Naive thymus-derived CD4-positive, alpha-beta T cell (primary cell): ENCODE data around the gene RNF150. TPM values are rescaled to one million over a fixed set of nuclear protein-coding genes. Genes with fewer than 3 reads are reported as not detected.

Experiments
- ATAC-seq: fragments of 150-1000 bp; cut with Tn5 transposase; 2 replicates; pipeline ENCODE4 v1.10.0; 2021; ENCODE audit warnings: mild to moderate bottlenecking, moderate library complexity
- CTCF ChIA-PET: fragments of 350-600 bp; sonication (Branson Sonifier 250); formaldehyde crosslinking; loops from one replicate; lab custom pipeline; 2021; ENCODE audit warnings: antibody characterized with exemption; lab: Charles Lee
- POLR2A ChIA-PET: fragments of 350-600 bp; sonication (Branson Sonifier 250); formaldehyde crosslinking; loops from one replicate; lab custom pipeline; 2021; ENCODE audit warnings: antibody characterized with exemption, inconsistent platforms; lab: Charles Lee
- DNase-seq, 9 donors: peaks; one replicate each; pipeline versions ENCODE4 v3.0.0 to v3.0.0-alpha.2; 2020 to 2022; ENCODE audit warnings: mixed read lengths in 1 of 9
- H3K27ac ChIP-seq: one replicate; pipeline ENCODE4 v1.7.0; 2013; ENCODE audit warnings: mild to moderate bottlenecking, low read depth, low read length, moderate library complexity
- H3K27me3 ChIP-seq, 2 donors: one replicate each; pipeline ENCODE4 v1.7.0; 2013; ENCODE audit warnings: low read length in 2 of 2, mild to moderate bottlenecking in 2 of 2, moderate library complexity in 2 of 2; ENCODE audit not compliant: control insufficient read depth in 2 of 2, insufficient read depth in 2 of 2
- H3K36me3 ChIP-seq, 3 experiments: 1 replicate in 2 of 3; 2 replicates in 1 of 3; pipeline ENCODE4 v1.7.0; 2013; ENCODE audit warnings: low read length in 3 of 3, mild to moderate bottlenecking in 3 of 3, moderate library complexity in 1 of 3; ENCODE audit not compliant: insufficient read depth in 3 of 3, control insufficient read depth in 2 of 3
- H3K4me1 ChIP-seq, 2 donors: one replicate each; pipeline ENCODE4 v1.7.0; 2013; ENCODE audit warnings: low read length in 2 of 2, mild to moderate bottlenecking in 2 of 2, moderate library complexity in 1 of 2; ENCODE audit not compliant: control insufficient read depth in 2 of 2, insufficient read depth in 2 of 2
- H3K4me3 ChIP-seq: 2 replicates; pipeline ENCODE4 v1.7.0; 2013; ENCODE audit warnings: mild to moderate bottlenecking, low read length
- H3K9me3 ChIP-seq, 3 experiments: 1 replicate in 2 of 3; 2 replicates in 1 of 3; pipeline ENCODE4 v1.7.0; 2013; ENCODE audit warnings: low read length in 3 of 3; ENCODE audit not compliant: control insufficient read depth in 2 of 3
- H3K27ac Mint-ChIP-seq, 9 donors: one replicate each; pipeline ENCODE4 v1.8.0; 2020 to 2022; ENCODE audit warnings: mixed read lengths in 9 of 9, mild to moderate bottlenecking in 8 of 9, moderate library complexity in 5 of 9, inconsistent platforms in 2 of 9
- H3K27me3 Mint-ChIP-seq, 5 donors: one replicate each; pipeline ENCODE4 v1.8.0; 2021 to 2022; ENCODE audit warnings: mixed read lengths in 5 of 5, mild to moderate bottlenecking in 1 of 5
- H3K36me3 Mint-ChIP-seq, 5 donors: one replicate each; pipeline ENCODE4 v1.8.0; 2020 to 2022; ENCODE audit warnings: mixed read lengths in 5 of 5, mild to moderate bottlenecking in 3 of 5, inconsistent platforms in 1 of 5
- H3K4me1 Mint-ChIP-seq, 7 donors: one replicate each; pipeline ENCODE4 v1.8.0; 2020 to 2022; ENCODE audit warnings: mixed read lengths in 7 of 7, mild to moderate bottlenecking in 3 of 7, inconsistent platforms in 1 of 7
- H3K4me3 Mint-ChIP-seq, 10 donors: one replicate each; pipeline ENCODE4 v1.8.0; 2020 to 2022; ENCODE audit warnings: mild to moderate bottlenecking in 10 of 10, mixed read lengths in 10 of 10, moderate library complexity in 6 of 10, inconsistent platforms in 2 of 10
- H3K9me3 Mint-ChIP-seq, 11 donors: one replicate each; pipeline ENCODE4 v1.8.0; 2020 to 2022; ENCODE audit warnings: mixed read lengths in 11 of 11, mild to moderate bottlenecking in 4 of 11, inconsistent platforms in 1 of 11, moderate library complexity in 1 of 11
- intact Hi-C, 2 donors: fragments of 100-400 bp; cut with micrococcal nuclease; formaldehyde crosslinking; loops; one replicate each; pipeline ENCODE4 v1.15.1; 2023
- polyA plus RNA-seq, 2 donors: library from polyadenylated mRNA; unstranded; fragments of 300-500 nt; fragmentation: Illumina TruSeq; gene quantifications; one replicate each; pipeline ENCODE4 v1.2.3, GENCODE V29; 2021
- total RNA-seq, 6 experiments: library from RNA in 5 of 6; stranded (reverse) in 5 of 6; gene quantifications; 1 replicate in 5 of 6; 2 replicates in 1 of 6; pipeline ENCODE4 v1.2.3 and lab custom pipeline; 2021 to 2026

RNF150 gene
- total and polyA plus RNA-seq, 7 experiments from 2014 or later = 0.02 TPM; not detected in 6

DNA sequence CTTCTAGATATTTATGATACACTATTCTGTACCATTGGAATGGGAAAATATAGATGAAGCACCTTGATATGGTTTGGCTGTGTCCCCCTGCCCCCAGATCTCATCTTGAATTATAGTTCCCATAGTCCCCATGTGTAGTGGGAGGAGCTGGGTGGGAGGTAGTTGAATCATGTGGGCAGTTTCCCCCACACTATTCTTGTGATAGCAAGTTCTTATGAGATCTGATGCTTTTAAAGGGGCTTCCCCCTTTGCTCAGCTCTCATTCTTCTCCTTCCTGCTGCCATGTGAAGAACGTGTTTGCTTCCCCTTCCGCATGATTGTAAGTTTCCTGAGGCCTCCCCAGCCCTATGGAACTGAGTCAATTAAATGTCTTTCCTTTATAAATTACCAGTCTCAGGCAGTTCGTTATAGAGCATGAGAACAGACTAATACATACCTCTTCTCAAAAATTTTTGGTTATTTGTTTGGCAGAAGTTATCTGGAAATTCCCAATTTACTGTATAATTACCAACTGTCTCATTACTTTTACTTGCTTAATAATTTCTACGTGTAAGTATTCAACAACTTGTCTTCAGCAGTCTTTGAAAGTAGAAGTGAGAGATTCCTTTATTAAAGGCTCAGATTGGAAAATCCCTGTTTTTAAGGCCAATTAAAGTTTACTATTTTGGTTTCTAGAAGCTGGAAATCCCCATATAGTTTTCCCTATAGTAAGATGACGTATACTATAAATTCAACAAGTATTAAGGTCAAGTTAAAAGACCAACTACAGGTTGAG lies 152.7 kb downstream of the RNF150 start:
- intact Hi-C loops = no loop called here
- no peaks in the 10 kb centered on the region for H3K9me3 ChIP-seq
- ChIA-PET CTCF (no interaction called here), POLR2A (no interaction called here)
- H3K9me3 Mint-ChIP-seq = peaks cover 0 to 7% (median 0%) of the 10 kb centered on the region in 11 donors
- no peaks in the 10 kb centered on the region for H3K36me3 Mint-ChIP-seq
- H3K4me1 ChIP-seq = no peaks in the 10 kb centered on the region
- H3K4me1 Mint-ChIP-seq = no peaks in the 10 kb centered on the region
- no peaks in the 10 kb centered on the region for H3K27me3 Mint-ChIP-seq
- no peak overlapping the region for H3K27ac Mint-ChIP-seq
- H3K27me3 ChIP-seq = no peaks in the 10 kb centered on the region
- H3K36me3 ChIP-seq = no peaks in the 10 kb centered on the region
- no peak overlapping the region for H3K4me3 ChIP-seq
- no peak overlapping the region for H3K4me3 Mint-ChIP-seq
- no peak overlapping the region for H3K27ac ChIP-seq
- no peak for DNase-seq
- no peak for ATAC-seq

DNA sequence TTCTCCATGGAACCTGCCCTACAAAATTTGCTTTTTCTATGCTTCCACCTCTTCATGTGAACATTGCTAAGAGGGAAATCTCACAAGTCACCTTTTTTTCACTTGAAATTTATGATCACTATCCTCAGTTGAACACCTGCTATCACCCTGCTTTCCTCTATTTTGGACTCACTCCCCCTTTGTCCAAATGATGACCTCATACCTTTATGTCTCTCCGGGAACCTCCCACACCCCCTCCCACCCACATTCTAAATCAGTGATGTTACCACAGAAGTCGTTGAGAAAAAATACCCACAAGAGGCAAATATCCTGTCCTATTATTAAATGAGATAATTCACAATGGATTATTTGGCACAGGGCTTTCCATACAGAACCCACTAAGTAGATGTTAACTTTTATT lies 156.5 kb downstream of the RNF150 start:
- Mint-ChIP-seq H3K27ac (no peak overlapping the region), H3K4me1 (no peaks in the 10 kb centered on the region), H3K36me3 (no peaks in the 10 kb centered on the region), H3K9me3 (peaks cover 0 to 7% (median 0%) of the 10 kb centered on the region in 11 donors), H3K4me3 (no peak overlapping the region), H3K27me3 (peaks cover 0 to 3% (median 0%) of the 10 kb centered on the region in 5 donors)
- no peaks in the 10 kb centered on the region for H3K27me3 ChIP-seq
- DNase-seq (no peak), ATAC-seq (no peak)
- CTCF ChIA-PET = no interaction called here
- H3K4me1 ChIP-seq = no peaks in the 10 kb centered on the region
- H3K36me3 ChIP-seq = no peaks in the 10 kb centered on the region
- H3K9me3 ChIP-seq = no peaks in the 10 kb centered on the region
- no peak overlapping the region for H3K4me3 ChIP-seq
- no peak overlapping the region for H3K27ac ChIP-seq
- POLR2A ChIA-PET = no interaction called here
- intact Hi-C loops = no loop called here

DNA sequence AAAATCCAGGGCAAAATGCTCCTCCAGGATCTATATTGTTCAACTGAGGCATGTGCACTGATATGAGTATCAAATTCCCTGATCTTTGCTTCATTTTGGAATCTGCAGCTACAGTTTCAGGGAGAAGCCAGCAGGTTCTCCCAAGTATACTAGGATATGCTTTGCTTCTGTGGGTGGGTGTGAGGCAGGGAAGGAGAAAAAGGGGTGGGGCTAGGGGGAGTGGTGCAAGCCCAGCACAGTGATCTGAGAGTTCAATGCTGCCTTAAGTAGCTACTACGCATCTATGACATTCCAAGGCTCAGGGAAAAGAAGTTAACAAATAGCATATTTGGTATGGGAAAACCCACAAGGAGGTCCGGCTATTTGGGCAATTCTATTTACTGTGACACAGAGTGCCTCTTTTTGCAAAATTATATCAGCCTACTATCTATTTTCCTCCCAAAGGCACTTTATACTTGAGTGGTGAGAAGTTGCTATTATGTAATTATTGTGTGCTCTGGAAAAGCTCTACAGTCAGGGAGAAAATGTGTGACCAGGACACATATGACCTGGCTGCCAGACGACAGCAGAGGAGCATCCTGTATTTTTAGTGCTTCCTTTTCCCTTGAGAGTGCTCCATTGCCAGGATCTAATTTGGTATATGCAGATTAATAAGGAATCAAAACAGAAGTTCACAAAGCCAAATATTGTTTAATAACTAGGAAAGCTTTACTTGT lies 162.0 kb downstream of the RNF150 start:
- no peaks in the 10 kb centered on the region for H3K9me3 ChIP-seq
- no peaks in the 10 kb centered on the region for H3K4me1 ChIP-seq
- CTCF ChIA-PET = no interaction called here
- intact Hi-C loops = no loop called here
- no peaks in the 10 kb centered on the region for H3K4me1 Mint-ChIP-seq
- POLR2A ChIA-PET = no interaction called here
- peaks cover 0 to 2% (median 0%) of the 10 kb centered on the region in 11 donors for H3K9me3 Mint-ChIP-seq
- DNase-seq (no peak), ATAC-seq (no peak)
- no peak overlapping the region for H3K27ac ChIP-seq
- H3K27me3 ChIP-seq = no peaks in the 10 kb centered on the region
- H3K27me3 Mint-ChIP-seq = peaks cover 0 to 3% (median 0%) of the 10 kb centered on the region in 5 donors
- H3K4me3 ChIP-seq = no peak overlapping the region
- H3K4me3 Mint-ChIP-seq = no peak overlapping the region
- no peak overlapping the region for H3K27ac Mint-ChIP-seq
- H3K36me3 Mint-ChIP-seq = no peaks in the 10 kb centered on the region
- no peaks in the 10 kb centered on the region for H3K36me3 ChIP-seq

DNA sequence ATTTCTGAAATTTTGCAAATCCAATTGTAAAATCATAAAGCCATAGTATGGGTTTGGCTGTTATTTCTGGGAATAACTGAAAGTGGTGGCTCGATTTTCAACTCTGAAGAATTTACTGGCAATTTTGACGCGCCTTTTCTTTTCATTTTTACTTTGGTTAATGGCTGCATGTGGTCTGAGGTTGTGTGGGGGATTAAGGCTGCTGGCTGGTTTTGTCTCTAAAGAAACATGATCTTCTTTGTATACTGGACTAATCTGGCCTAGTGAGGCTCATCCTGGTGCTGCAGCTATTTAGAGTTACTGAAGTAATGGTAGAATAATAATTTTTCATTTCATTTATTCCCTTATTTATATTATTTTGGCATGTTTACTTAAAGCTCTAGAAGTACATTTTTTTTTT lies 164.0 kb downstream of the RNF150 start:
- Mint-ChIP-seq H3K9me3 (no peaks in the 10 kb centered on the region), H3K27ac (no peak overlapping the region), H3K4me3 (no peak overlapping the region), H3K4me1 (no peaks in the 10 kb centered on the region), H3K36me3 (no peaks in the 10 kb centered on the region), H3K27me3 (peaks cover 0 to 3% (median 0%) of the 10 kb centered on the region in 5 donors)
- no peaks in the 10 kb centered on the region for H3K27me3 ChIP-seq
- H3K27ac ChIP-seq = no peak overlapping the region
- CTCF ChIA-PET = no interaction called here
- H3K36me3 ChIP-seq = no peaks in the 10 kb centered on the region
- POLR2A ChIA-PET = no interaction called here
- H3K9me3 ChIP-seq = no peaks in the 10 kb centered on the region
- H3K4me3 ChIP-seq = no peak overlapping the region
- H3K4me1 ChIP-seq = no peaks in the 10 kb centered on the region
- ATAC-seq (no peak), DNase-seq (no peak)
- intact Hi-C loops = no loop called here

DNA sequence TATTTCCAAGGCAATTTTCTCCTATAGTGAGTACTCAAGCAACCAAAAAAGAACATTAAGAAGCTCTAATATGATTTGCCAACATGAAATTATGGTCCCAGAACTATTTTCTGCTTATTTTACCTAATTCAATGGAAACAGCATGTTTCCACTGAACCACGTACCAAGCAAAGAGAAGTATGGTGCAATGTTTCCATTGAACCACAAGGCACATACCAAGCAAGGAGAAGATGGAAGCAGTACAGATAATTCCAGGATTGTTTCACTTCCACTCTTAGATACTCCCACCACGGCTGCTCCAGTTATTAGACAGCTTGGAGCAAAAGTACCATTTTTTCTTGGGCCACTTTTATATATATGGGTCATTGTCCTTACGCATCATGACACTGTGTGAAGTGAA lies 164.9 kb downstream of the RNF150 start:
- no peaks in the 10 kb centered on the region for H3K9me3 ChIP-seq
- no peaks in the 10 kb centered on the region for H3K4me1 ChIP-seq
- POLR2A ChIA-PET = no interaction called here
- H3K36me3 ChIP-seq = no peaks in the 10 kb centered on the region
- Mint-ChIP-seq H3K36me3 (no peaks in the 10 kb centered on the region), H3K27ac (no peak overlapping the region), H3K4me3 (no peak overlapping the region), H3K9me3 (no peaks in the 10 kb centered on the region), H3K4me1 (no peaks in the 10 kb centered on the region), H3K27me3 (no peaks in the 10 kb centered on the region)
- intact Hi-C loops = no loop called here
- H3K27ac ChIP-seq = no peak overlapping the region
- no peak overlapping the region for H3K4me3 ChIP-seq
- ATAC-seq = no peak
- no peak for DNase-seq
- H3K27me3 ChIP-seq = no peaks in the 10 kb centered on the region
- CTCF ChIA-PET = no interaction called here

DNA sequence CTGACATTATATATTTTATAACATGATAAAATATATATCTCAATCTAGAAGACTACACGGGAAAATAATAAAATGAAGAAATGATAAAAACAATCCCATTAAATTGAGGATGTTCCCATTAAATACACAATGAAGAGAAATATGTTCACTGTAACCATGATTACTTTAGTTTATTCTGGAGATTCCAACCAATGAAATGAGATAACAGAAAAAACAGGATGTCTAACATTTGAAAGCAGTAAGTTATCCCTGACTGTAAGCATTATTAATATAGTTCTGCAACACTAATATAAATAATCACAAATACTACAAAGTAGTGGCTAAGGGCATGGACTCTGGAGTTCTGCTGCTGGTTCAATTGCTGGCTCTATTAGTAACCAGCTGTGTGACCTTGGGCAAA lies 169.4 kb downstream of the RNF150 start:
- Mint-ChIP-seq H3K9me3 (peaks cover 0 to 4% (median 0%) of the 10 kb centered on the region in 11 donors), H3K36me3 (no peaks in the 10 kb centered on the region), H3K27ac (no peak overlapping the region), H3K4me3 (no peak overlapping the region), H3K4me1 (no peaks in the 10 kb centered on the region), H3K27me3 (peaks cover 0 to 11% (median 0%) of the 10 kb centered on the region in 5 donors)
- Histone ChIP-seq H3K9me3 (no peaks in the 10 kb centered on the region), H3K27me3 (no peaks in the 10 kb centered on the region), H3K4me1 (no peaks in the 10 kb centered on the region), H3K4me3 (no peak overlapping the region), H3K36me3 (no peaks in the 10 kb centered on the region), H3K27ac (no peak overlapping the region)
- DNase-seq (no peak), ATAC-seq (no peak)
- ChIA-PET POLR2A (no interaction called here), CTCF (no interaction called here)
- intact Hi-C loops = no loop called here
